ENCODE measurements around the gene STAT3. TPM values are rescaled to one million over a fixed set of nuclear protein-coding genes. Genes with fewer than 3 reads are reported as not detected.
A peak's percentile ranks its signal among the peaks of the same experiment; 100 is the strongest.

STAT3 gene
- total and polyA plus RNA-seq, 8 donors: 31.3 to 207 (median 104) TPM

DNA sequence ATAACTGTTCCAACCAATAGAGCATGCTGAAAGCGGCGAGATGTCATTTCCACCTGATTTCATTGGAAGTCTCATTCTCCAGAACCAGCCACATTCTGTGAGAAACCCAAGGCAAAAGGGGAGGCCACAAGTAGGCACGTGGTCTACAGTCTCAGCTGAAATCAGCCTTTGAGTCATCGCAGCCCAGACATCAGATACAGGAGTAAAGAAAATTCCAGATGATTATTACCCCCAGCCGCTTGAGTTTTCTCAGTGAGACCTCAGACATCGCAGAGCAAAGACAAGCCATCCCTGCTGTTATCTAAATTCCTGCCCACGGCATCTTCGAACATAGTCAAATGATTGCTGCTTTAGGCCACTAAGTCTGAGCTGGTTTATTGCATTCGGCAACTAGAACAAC lies 23.1 kb downstream of the STAT3 start:
- DNase-seq: no peak
- no peaks in the 10 kb centered on the region for H3K27me3 ChIP-seq
- TF ChIP-seq EP300 (IDR thresholded peaks at IDR 0.05) (no peak), POLR2A (IDR thresholded peaks at IDR 0.05) (no peak), POLR2AphosphoS5 (IDR thresholded peaks at IDR 0.05) (no peak)
- TF ChIP-seq, protein P1, sequence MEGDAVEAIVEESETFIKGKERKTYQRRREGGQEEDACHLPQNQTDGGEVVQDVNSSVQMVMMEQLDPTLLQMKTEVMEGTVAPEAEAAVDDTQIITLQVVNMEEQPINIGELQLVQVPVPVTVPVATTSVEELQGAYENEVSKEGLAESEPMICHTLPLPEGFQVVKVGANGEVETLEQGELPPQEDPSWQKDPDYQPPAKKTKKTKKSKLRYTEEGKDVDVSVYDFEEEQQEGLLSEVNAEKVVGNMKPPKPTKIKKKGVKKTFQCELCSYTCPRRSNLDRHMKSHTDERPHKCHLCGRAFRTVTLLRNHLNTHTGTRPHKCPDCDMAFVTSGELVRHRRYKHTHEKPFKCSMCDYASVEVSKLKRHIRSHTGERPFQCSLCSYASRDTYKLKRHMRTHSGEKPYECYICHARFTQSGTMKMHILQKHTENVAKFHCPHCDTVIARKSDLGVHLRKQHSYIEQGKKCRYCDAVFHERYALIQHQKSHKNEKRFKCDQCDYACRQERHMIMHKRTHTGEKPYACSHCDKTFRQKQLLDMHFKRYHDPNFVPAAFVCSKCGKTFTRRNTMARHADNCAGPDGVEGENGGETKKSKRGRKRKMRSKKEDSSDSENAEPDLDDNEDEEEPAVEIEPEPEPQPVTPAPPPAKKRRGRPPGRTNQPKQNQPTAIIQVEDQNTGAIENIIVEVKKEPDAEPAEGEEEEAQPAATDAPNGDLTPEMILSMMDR (IDR thresholded peaks at IDR 0.05): no peak
- peaks cover 50 to 99% (median 77%) of the 10 kb centered on the region in 4 donors for H3K4me1 ChIP-seq
- H3K9me3 ChIP-seq: no peaks in the 10 kb centered on the region
- peaks cover 0 to 6% (median 0%) of the 10 kb centered on the region in 4 donors for H3K36me3 ChIP-seq
- no peak overlapping the region for H3K27ac ChIP-seq
- H3K4me3 ChIP-seq: no peak overlapping the region
- WGBS, 5 donors: 84 to 90% (median 88%) methylated on average over 9 of the region's 9 CpGs
- intact Hi-C loops (cut with DNase I; ENCODE audit: low total_unique reads): no loop called here

DNA sequence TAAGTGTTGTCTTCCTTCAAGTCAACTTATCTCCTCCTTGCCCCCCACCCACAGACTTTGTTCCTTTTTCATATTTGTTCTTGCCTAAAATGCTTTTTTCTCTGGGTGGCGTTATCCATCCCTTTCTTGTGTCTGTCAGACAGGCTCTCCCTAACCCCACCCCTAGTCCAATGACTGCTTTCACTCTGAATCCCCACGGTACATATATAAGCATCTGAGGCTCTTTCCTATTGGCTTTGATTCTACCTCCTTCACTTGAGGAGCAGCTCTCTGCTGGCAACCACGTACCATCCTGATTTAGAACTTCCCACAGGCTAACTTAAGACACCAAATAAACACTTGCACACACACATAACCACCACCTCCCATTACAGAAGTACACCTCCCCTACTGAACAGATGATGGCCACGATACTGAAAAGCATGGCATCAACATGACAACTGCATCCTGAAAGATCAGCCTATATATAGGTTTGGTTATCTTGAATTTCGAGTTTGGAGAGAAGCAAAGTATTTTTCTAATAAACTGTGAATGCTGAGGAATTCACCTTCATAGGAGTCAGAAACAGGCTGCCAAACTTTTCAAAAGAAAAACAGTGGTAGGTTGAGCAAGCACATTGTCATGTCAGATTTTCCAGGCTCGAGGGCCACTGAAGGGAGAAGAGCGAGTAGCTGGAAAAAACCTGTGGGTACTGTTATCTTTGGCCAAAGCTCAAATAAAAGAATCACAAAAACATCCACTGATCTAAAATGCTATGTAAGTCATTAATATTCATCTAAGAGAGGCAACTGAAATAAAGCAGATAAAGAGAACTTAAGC lies 24.3 kb downstream of the STAT3 start:
- no peaks in the 10 kb centered on the region for H3K27me3 ChIP-seq
- DNase-seq: no peak
- intact Hi-C loops (cut with DNase I; ENCODE audit: low total_unique reads): no loop called here
- no peak overlapping the region for H3K4me3 ChIP-seq
- H3K4me1 ChIP-seq: peaks cover 50 to 94% (median 80%) of the 10 kb centered on the region in 4 donors
- no peak overlapping the region for H3K27ac ChIP-seq
- TF ChIP-seq, protein P1 (IDR thresholded peaks at IDR 0.05): no peak
- no peak for TF ChIP-seq EP300 (IDR thresholded peaks at IDR 0.05)
- no peaks in the 10 kb centered on the region for H3K36me3 ChIP-seq
- H3K9me3 ChIP-seq: no peaks in the 10 kb centered on the region
- 71 to 80% (median 73%) methylated on average over 7 of the region's 7 CpGs for WGBS, 5 donors

DNA sequence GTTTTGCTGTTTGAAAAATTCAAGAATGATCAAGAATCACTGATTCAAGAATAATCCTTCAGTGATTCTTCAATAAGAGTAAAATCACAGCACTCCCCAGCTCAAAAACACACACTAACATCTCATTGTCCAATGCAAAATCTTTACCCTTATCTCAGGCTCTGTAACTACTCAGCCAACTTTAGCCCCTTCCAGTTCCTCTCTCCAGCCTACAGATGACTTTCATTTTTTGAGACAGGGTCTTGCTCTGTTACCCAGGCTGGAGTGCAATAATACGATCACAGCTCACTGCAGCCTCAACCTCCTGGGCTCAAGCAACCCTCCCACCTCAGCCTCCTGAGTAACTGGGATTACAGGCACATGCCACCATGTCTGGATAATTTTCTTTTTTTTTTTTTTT lies 25.0 kb downstream of the STAT3 start:
- 80 to 93% (median 88%) methylated on average over 1 of the region's 1 CpG for WGBS, 5 donors
- intact Hi-C loops (cut with DNase I; ENCODE audit: low total_unique reads): no loop called here

DNA sequence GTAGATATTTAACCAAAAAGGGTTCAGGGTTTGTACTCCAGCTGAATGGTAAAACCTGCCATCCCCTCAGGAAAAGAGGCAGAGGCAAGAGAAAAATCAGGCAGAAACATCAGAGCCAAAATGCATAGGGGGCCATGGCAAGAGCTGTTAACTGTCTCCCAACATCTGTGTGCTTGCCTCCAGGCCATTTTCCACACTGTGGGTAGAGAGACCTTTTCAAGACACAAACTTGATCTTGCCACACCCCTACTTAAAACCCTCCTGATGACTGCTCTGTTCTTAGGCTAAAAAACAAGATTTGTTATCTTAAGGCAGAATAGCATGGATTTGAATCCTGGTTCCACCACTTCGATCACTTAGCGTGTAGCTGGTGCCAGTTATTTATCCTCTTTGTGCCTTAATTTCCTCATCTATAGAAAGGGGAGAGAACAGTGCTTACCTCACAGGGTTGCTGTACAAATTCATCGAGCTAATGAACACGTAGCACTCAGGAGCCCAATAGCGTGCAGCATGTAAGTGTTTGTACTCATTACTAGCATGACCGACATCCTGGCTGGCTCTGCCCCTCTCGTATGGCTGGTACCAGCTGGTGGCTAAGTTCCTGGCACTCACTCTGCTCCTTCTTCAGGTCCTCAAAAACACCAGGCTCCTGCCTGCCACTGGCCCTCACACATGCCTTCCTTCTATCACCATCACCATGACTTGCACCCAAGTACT lies 25.8 kb downstream of the STAT3 start:
- no peak for DNase-seq
- Histone ChIP-seq H3K36me3 (no peaks in the 10 kb centered on the region), H3K4me3 (no peak overlapping the region), H3K27me3 (no peaks in the 10 kb centered on the region), H3K4me1 (peaks cover 39 to 90% (median 79%) of the 10 kb centered on the region in 4 donors), H3K9me3 (no peaks in the 10 kb centered on the region), H3K27ac (peak overlapping the region in 1 of 5 donors; percentile 16)
- TF ChIP-seq EP300 (IDR thresholded peaks at IDR 0.05) (no peak), POLR2A (IDR thresholded peaks at IDR 0.05) (no peak), POLR2AphosphoS5 (IDR thresholded peaks at IDR 0.05) (no peak)
- TF ChIP-seq, protein P1 (IDR thresholded peaks at IDR 0.05): no peak
- intact Hi-C loops (cut with DNase I; ENCODE audit: low total_unique reads): no loop called here
- WGBS, 5 donors: 71 to 83% (median 77%) methylated on average over 7 of the region's 7 CpGs

More for the DNA sequence above, 25.0 kb downstream of the STAT3 start:
- H3K27me3 ChIP-seq: no peaks in the 10 kb centered on the region
- H3K4me3 ChIP-seq: no peak overlapping the region
- TF ChIP-seq, protein P1 (IDR thresholded peaks at IDR 0.05): no peak
- TF ChIP-seq EP300 (IDR thresholded peaks at IDR 0.05) (no peak), POLR2A (IDR thresholded peaks at IDR 0.05) (no peak), POLR2AphosphoS5 (IDR thresholded peaks at IDR 0.05) (no peak)
- no peak overlapping the region for H3K27ac ChIP-seq
- peaks cover 43 to 93% (median 80%) of the 10 kb centered on the region in 4 donors for H3K4me1 ChIP-seq
- H3K36me3 ChIP-seq: no peaks in the 10 kb centered on the region
- H3K9me3 ChIP-seq: no peaks in the 10 kb centered on the region
- DNase-seq: no peak

Data from stomach (tissue), 9 donors.